H4 (cell line): ENCODE measurements around the gene RGMA. TPM values are rescaled to one million over a fixed set of nuclear protein-coding genes. Genes with fewer than 3 reads are reported as not detected.

Experiments used
- DNase-seq: peaks from one replicate; pipeline ENCODE4 v3.0.0-alpha.2; 2015; ENCODE audit warnings: low spot score
- total RNA-seq: library from RNA; depleted of rRNA; stranded (reverse); fragments of >200 nt; shearing (Covaris generic); gene quantifications from 2 replicates; pipeline ENCODE4 v1.2.3, GENCODE V29; 2014; rRNA removed

Gene RGMA
- total RNA-seq, 1 experiment from 2014 or later = 0.72 TPM

DNA sequence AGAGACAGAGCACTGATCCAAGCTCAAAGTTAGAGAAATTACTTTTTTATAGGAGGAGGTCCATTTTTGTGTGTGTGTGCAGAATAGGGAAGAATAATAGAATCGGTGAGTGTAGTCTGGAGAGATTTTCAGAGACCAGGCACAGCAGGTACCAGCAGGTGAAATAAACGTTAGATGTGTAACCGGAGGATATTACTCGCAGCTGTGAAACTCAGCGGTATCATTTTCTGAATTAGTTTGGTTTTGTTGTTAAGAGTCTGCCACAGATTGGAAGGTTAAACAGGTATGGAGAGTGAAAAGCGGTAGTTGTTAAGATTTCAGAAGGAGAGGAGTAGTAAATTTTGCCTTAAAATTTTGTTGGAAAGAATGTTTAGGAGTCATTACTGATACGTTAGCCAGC, 69.9 kb downstream of the RGMA start:
- DNase-seq = no peak

DNA sequence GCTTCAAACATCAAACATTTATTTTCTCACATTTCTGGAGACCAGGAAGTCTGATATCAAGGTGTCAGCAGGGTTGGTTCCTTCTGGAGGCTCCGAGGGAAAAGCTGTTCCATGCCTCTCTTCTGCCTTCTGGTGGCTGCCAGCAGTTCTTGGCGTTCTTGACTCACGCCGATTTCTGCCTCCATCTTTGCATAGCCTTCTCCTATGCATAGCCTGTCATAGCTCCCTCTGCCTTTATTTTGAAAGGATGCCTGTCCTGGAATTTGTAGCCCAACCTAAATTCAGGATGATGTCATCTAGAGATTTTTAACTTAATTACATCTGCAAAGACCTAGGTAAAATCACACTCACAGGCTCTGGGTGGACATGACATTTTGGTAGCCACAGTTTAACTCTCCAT, 70.4 kb downstream of the RGMA start:
- DNase-seq = no peak

DNA sequence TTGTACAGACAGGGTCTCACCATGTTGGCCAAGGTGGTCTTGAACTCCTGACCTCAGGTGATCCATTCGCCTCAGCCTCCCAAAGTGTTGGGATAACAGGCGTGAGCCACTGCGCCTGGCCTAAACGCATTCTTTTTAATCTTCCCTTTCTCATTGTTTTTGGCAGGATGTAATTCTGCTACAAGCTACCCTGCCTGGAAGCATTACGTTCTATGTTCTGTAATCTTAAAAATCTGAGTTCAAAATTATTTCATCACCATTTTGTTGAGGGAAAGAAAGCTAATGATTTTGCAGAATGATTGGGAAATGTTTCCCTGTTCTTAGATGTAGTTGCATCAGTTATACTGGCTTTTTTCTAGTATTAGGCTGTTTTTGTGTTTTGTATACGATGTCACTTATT, 71.5 kb downstream of the RGMA start:
- no peak for DNase-seq

DNA sequence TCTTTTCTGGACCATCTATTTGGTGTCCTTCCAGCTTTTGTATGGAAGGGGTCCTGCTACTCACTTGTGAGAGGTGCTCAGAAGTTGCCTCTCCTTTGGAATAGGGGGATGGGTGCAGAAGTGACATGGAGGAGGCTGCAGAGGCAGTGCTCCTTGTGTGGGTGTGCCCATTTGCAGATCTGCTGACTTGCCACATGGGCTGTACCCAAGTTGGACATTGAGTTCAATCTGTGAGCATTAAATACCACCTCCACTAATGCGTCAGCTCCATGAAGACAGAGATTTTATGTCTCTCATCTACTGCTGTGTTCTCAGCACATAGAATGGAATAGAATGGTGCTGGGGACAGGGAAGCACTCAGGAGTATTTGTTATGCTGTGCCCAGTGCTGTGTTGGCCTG, 76.2 kb downstream of the RGMA start:
- no peak for DNase-seq

DNA sequence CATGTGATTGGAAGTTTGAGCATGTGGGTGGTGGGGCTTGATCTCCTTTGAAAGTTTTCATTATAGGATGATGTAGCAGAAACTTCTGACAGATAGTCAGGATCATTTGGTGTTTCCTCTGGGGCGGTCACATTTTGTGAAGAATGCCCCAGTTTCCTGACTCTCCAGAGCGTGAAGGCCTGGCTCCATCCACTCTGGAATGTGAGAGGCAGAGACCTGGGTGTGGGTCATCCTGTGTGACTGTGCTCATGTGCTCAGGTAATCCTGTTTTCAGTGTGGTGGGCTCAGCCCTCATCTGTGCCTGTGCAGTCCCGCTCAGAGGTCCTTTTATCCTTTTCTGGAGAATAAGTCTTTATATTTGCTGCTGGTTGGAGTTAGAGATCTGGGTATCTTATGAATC, 81.0 kb downstream of the RGMA start:
- DNase-seq = no peak

DNA sequence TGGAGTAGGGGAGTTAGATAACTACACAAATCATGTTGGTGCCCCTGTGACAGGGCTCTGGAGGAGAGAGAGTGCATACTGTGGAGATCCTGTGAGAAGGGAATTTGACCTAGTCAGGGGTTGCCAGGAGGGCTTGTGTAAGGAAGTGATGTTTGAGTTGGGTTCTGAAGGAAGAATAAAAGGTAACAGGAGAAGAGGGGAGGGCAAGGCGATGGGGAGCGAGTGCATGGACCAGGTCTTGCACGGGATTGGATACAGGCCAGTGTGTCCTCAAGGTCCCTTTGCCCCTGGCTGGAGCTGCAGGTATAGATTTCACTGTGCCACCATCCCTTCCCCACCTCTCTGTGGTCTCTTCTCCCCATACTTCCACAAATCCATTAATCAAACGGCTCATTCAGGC, 83.9 kb downstream of the RGMA start:
- DNase-seq = no peak

DNA sequence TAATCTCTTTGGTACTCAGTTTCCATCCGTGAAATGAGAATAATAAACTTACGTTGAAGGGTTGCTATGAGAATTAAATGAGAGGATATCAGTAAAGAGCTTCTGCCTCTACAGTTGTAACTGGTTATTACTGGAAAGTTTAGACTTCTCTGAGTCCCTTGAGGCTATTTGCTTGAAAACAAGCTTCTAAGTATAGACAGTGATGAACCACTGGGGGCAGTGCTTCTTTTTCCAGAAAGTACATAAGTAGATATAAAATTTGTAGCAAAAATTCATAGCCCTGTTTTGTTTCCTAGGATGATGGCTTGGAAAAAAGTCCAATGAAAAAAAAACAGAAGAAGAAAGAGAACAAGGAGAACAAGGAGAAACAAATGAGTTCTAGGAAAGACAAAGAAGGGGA, 87.1 kb downstream of the RGMA start:
- DNase-seq = no peak

DNA sequence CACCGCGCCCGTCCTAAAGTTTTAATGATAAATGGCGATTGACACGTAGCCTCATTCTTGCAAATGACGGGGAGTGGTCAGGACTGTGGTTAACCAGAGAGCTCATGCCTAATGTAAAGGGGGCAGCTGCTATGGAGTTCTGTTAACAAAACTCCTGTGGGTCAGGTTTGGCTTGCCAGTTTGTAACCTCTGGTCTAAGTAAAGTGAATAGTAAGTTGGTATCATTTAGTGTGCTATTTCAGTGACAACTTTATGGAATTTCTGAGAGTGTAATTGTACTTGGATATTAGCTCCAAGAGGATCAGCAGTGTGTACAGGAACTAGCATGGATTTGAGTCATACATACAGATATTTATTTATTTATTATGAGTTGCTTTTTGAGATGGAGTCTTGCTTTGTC, 87.9 kb downstream of the RGMA start:
- DNase-seq = no peak

DNA sequence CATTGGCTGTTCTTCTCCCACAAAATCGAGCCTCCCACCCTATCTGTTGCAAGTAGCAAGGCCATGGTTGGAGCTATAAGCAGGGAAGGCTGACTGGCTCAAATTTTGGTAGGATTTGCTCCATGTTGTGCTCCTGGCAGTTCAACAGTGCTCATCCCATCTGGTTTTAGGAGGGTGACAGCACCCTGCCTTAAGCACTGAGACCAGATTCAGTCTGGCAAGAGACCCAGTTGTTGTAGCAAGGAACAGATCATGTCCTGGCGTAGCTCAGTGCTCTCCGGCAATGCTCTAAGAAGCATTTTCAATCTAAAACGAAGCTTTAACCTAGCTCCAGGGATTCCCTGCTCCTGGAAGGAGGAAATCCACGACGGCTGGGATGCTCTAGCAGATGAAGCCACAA, 91.2 kb downstream of the RGMA start:
- no peak for DNase-seq

DNA sequence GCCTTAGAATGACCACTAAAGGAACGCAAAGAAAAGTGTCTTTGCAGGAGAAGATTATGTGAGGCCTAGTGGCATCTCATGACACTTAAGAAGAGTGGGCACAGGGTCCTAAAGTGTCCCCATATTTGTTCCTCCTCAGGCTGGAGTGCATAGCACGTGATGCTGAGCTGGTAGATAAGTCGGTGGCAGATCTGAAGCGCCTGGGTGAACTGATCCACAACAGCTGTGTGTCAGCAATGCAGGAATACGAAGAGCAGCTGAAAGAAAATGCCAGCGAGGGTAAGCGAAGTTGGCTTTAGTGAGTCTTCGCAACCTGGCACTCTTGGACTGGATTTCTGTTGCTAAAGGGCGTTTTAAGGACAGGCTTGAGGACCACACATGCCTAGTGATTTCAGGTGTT, 96.3 kb downstream of the RGMA start:
- DNase-seq = no peak

DNA sequence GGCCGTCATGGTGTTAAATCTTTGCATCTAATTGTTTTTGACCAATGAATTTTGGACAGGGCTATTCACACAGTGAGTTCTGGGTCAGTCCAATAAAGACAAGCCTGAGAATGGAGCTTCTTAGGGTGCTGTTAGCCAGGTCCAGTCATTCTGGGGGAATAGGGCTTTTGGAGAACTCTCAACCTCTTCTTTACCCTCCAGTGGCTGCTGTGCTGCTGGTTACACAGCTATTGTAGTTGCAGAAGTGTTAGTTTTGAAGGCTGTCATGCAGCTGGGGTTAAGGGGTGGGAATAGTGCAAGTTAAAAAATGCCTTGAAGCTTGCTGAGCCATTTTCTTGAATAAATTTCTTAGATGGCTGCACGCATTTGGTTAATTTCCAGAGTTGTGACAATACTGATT, 99.0 kb downstream of the RGMA start:
- DNase-seq = no peak

DNA sequence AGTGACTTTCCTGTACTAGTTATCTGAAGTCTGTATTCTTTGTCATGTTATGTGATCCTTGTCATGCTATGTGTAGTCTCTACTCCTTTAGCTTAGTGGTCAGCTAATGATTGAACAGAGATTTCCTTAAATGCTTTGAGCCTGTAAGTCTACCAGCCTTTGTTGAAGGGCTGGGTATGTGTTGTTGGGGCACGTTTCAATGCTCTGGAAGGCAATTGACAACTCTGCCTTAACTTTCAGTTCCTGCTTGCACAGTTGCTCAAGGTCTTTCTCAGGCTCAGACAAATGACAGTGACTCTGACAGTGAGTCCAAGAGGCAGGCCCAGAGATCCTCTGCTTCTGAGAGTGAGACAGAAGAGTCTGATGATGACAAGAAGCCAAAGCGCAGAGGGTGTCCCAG, 99.5 kb downstream of the RGMA start:
- DNase-seq = no peak

Other genes with a start within 250 kb of the RGMA start
- 19.1 and 41.2 TPM in 2 replicates for gene CHD2, start 188.9 kb downstream of the RGMA start, total RNA-seq